ENCODE results near the gene YBX1. TPM values are rescaled to one million over a fixed set of nuclear protein-coding genes. Genes with fewer than 3 reads are reported as not detected.

The YBX1 gene
- total and polyA plus RNA-seq, 2 donors (not counting 1 experiment from before 2014, with no cell fraction given) = 164 to 345 TPM

GRCh38 chr1:42674214-42674613 lies 8.0 kb upstream of the YBX1 start:
- Histone ChIP-seq H4K20me1 (ENCODE audit: control insufficient read depth, insufficient read depth, low read length, poor library complexity, severe bottlenecking) (no peaks in the 10 kb centered on the region), H3K27me3 (replicated peaks in 1 of 4; ENCODE audit: control extremely low read depth in 1 of 4, control insufficient read depth in 3 of 4, insufficient read depth in 4 of 4, low read length in 3 of 4) (no peaks in the 10 kb centered on the region), H3K4me2 (replicated peaks; ENCODE audit: low read depth, low read length, poor library complexity, severe bottlenecking) (no peak overlapping the region), H3K4me3 (ENCODE audit: control extremely low read depth in 1 of 5, extremely low read depth in 1 of 5, insufficient read depth in 1 of 5, low read depth in 2 of 5, low read length in 4 of 5) (no peak overlapping the region), H3K27ac (ENCODE audit: low read length in 2 of 2) (no peak overlapping the region), H3K9ac (ENCODE audit: low read length) (no peak overlapping the region), H3K4me1 (ENCODE audit: control insufficient read depth in 2 of 2, insufficient read depth in 2 of 2, low read length in 2 of 2) (no peaks in the 10 kb centered on the region), H3K9me3 (ENCODE audit: control extremely low read depth in 1 of 3, control insufficient read depth in 2 of 3, insufficient read depth in 1 of 3, low read length in 2 of 3) (no peaks in the 10 kb centered on the region), H3K79me2 (ENCODE audit: control insufficient read depth, insufficient read depth, low read length) (no peaks in the 10 kb centered on the region), H2AFZ (ENCODE audit: insufficient read depth, low read depth, low read length, poor library complexity, severe bottlenecking) (no peak overlapping the region), H3K36me3 (replicated peaks in 1 of 2; ENCODE audit: control extremely low read depth in 1 of 2, control insufficient read depth in 1 of 2, extremely low read depth in 1 of 2, insufficient read depth in 2 of 2, low read length in 1 of 2) (peaks cover 0 to 24% of the 10 kb centered on the region in 2 experiments)
- POLR2A ChIA-PET = no interaction called here
- Mint-ChIP-seq H3K27ac (no peak overlapping the region), H3K4me3 (no peak overlapping the region), H3K9me3 (ENCODE audit: insufficient read depth) (no peaks in the 10 kb centered on the region), H3K27me3 (no peaks in the 10 kb centered on the region), H3K4me1 (no peaks in the 10 kb centered on the region)
- ATAC-seq (ENCODE audit: low read depth) (no peak), DNase-seq (no peak)
- CTCF ChIA-PET = no interaction called here
- TF ChIP-seq, protein P1, sequence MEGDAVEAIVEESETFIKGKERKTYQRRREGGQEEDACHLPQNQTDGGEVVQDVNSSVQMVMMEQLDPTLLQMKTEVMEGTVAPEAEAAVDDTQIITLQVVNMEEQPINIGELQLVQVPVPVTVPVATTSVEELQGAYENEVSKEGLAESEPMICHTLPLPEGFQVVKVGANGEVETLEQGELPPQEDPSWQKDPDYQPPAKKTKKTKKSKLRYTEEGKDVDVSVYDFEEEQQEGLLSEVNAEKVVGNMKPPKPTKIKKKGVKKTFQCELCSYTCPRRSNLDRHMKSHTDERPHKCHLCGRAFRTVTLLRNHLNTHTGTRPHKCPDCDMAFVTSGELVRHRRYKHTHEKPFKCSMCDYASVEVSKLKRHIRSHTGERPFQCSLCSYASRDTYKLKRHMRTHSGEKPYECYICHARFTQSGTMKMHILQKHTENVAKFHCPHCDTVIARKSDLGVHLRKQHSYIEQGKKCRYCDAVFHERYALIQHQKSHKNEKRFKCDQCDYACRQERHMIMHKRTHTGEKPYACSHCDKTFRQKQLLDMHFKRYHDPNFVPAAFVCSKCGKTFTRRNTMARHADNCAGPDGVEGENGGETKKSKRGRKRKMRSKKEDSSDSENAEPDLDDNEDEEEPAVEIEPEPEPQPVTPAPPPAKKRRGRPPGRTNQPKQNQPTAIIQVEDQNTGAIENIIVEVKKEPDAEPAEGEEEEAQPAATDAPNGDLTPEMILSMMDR (IDR thresholded peaks at IDR 0.05) = no peak
- no peak for TF ChIP-seq EZH2 (IDR thresholded peaks at IDR 0.05; ENCODE audit: borderline replicate concordance, insufficient read depth, low read depth, low read length, poor library complexity, severe bottlenecking)
- intact Hi-C loops (cut with micrococcal nuclease) = no loop called here

DNA sequence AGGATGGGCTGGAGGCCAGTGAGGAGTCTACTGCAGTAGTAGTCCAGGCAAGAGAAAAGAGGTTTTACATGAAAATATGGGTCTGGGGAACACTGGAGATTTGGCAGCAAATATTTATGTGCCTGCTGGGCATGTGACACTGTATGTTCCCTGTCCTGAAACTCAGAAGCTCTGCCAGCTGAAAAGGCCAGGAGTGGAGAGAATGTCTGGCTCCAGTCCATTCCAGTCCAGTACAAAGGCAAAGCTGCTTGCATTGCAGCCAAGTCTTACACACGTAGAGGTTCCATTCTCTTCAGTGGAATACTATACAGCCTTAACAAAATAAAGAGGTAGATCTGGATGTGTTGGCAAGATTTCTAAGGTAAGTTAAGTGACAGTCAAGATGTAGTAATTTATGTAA lies 7.5 kb upstream of the YBX1 start:
- no CpG with 5 or more reads among the region's 1 CpG for WGBS (ENCODE audit: insufficient coverage)
- intact Hi-C loops (cut with micrococcal nuclease) = no loop called here
- H3K4me1 ChIP-seq (ENCODE audit: control insufficient read depth in 2 of 2, insufficient read depth in 2 of 2, low read length in 2 of 2) = no peaks in the 10 kb centered on the region
- POLR2A ChIA-PET = no interaction called here
- Mint-ChIP-seq H3K4me1 (no peaks in the 10 kb centered on the region), H3K27ac (no peak overlapping the region), H3K9me3 (ENCODE audit: insufficient read depth) (no peaks in the 10 kb centered on the region), H3K4me3 (no peak overlapping the region), H3K27me3 (no peaks in the 10 kb centered on the region)
- peaks cover 0 to 24% of the 10 kb centered on the region in 2 experiments for H3K36me3 ChIP-seq (replicated peaks in 1 of 2; ENCODE audit: control extremely low read depth in 1 of 2, control insufficient read depth in 1 of 2, extremely low read depth in 1 of 2, insufficient read depth in 2 of 2, low read length in 1 of 2)
- H3K27ac ChIP-seq (ENCODE audit: low read length in 2 of 2) = no peak overlapping the region
- no peak overlapping the region for H2AFZ ChIP-seq (ENCODE audit: insufficient read depth, low read depth, low read length, poor library complexity, severe bottlenecking)
- H3K9me3 ChIP-seq (ENCODE audit: control extremely low read depth in 1 of 3, control insufficient read depth in 2 of 3, insufficient read depth in 1 of 3, low read length in 2 of 3) = no peaks in the 10 kb centered on the region
- ATAC-seq (ENCODE audit: low read depth) = no peak
- CTCF ChIA-PET = no interaction called here
- no peak overlapping the region for H3K4me3 ChIP-seq (ENCODE audit: control extremely low read depth in 1 of 5, extremely low read depth in 1 of 5, insufficient read depth in 1 of 5, low read depth in 2 of 5, low read length in 4 of 5)
- H4K20me1 ChIP-seq (ENCODE audit: control insufficient read depth, insufficient read depth, low read length, poor library complexity, severe bottlenecking) = no peaks in the 10 kb centered on the region
- no peaks in the 10 kb centered on the region for H3K27me3 ChIP-seq (replicated peaks in 1 of 4; ENCODE audit: control extremely low read depth in 1 of 4, control insufficient read depth in 3 of 4, insufficient read depth in 4 of 4, low read length in 3 of 4)
- TF ChIP-seq, protein P1 (IDR thresholded peaks at IDR 0.05) = no peak
- no peak for TF ChIP-seq EZH2 (IDR thresholded peaks at IDR 0.05; ENCODE audit: borderline replicate concordance, insufficient read depth, low read depth, low read length, poor library complexity, severe bottlenecking)
- no peak overlapping the region for H3K4me2 ChIP-seq (replicated peaks; ENCODE audit: low read depth, low read length, poor library complexity, severe bottlenecking)
- H3K9ac ChIP-seq (ENCODE audit: low read length) = no peak overlapping the region
- DNase-seq = no peak
- H3K79me2 ChIP-seq (ENCODE audit: control insufficient read depth, insufficient read depth, low read length) = no peaks in the 10 kb centered on the region

Data from B cell (primary cell).